Mucosa of rectum (tissue), 2 donors: ENCODE results near the gene COBL.

Experiments
- H3K27ac ChIP-seq, 2 donors: one replicate each; pipeline ENCODE4 v1.7.0; 2013; ENCODE audit warnings: inconsistent platforms in 2 of 2, low read depth in 2 of 2, low read length in 2 of 2
- H3K27me3 ChIP-seq, 2 donors: one replicate each; pipeline ENCODE4 v1.7.0; 2013; ENCODE audit warnings: low read length in 2 of 2; ENCODE audit not compliant: control insufficient read depth in 2 of 2, insufficient read depth in 2 of 2
- H3K36me3 ChIP-seq, 2 donors: one replicate each; pipeline ENCODE4 v1.7.0; 2013; ENCODE audit warnings: low read length in 2 of 2; ENCODE audit not compliant: control insufficient read depth in 2 of 2, insufficient read depth in 2 of 2
- H3K4me1 ChIP-seq, 2 donors: one replicate each; pipeline ENCODE4 v1.7.0; 2013; ENCODE audit warnings: low read length in 2 of 2, mild to moderate bottlenecking in 1 of 2; ENCODE audit not compliant: control insufficient read depth in 2 of 2, insufficient read depth in 2 of 2
- H3K4me3 ChIP-seq, 2 donors: one replicate each; pipeline ENCODE4 v1.7.0; 2013; ENCODE audit warnings: low read length in 2 of 2
- H3K9ac ChIP-seq, 2 donors: one replicate each; pipeline ENCODE4 v1.7.0; 2013; ENCODE audit warnings: low read length in 2 of 2, low read depth in 1 of 2, mild to moderate bottlenecking in 1 of 2
- H3K9me3 ChIP-seq, 2 donors: one replicate each; pipeline ENCODE4 v1.7.0; 2013; ENCODE audit warnings: low read length in 2 of 2; ENCODE audit not compliant: control insufficient read depth in 2 of 2
- donor health status: healthy.
- donor health status: Normal muscosa, but diverticular disease.

Gene COBL

GRCh38 chr7:51072281-51072680 is 244.3 kb downstream of the COBL start:
- Histone ChIP-seq H3K4me1 (peaks cover 0 to 3% of the 10 kb centered on the region in 2 donors), H3K9ac (no peak overlapping the region), H3K27me3 (no peaks in the 10 kb centered on the region), H3K27ac (no peak overlapping the region), H3K9me3 (no peaks in the 10 kb centered on the region), H3K36me3 (no peaks in the 10 kb centered on the region), H3K4me3 (no peak overlapping the region)

GRCh38 chr7:51071427-51071826 is 245.2 kb downstream of the COBL start:
- no peaks in the 10 kb centered on the region for H3K9me3 ChIP-seq
- H3K36me3 ChIP-seq: no peaks in the 10 kb centered on the region
- no peaks in the 10 kb centered on the region for H3K27me3 ChIP-seq
- H3K27ac ChIP-seq: no peak overlapping the region
- no peak overlapping the region for H3K4me3 ChIP-seq
- H3K4me1 ChIP-seq: peaks cover 0 to 10% of the 10 kb centered on the region in 2 donors
- no peak overlapping the region for H3K9ac ChIP-seq

GRCh38 chr7:51070151-51070550 is 246.5 kb downstream of the COBL start:
- no peaks in the 10 kb centered on the region for H3K27me3 ChIP-seq
- peaks cover 0 to 10% of the 10 kb centered on the region in 2 donors for H3K4me1 ChIP-seq
- no peak overlapping the region for H3K4me3 ChIP-seq
- H3K9me3 ChIP-seq: no peaks in the 10 kb centered on the region
- no peak overlapping the region for H3K27ac ChIP-seq
- H3K36me3 ChIP-seq: no peaks in the 10 kb centered on the region
- H3K9ac ChIP-seq: no peak overlapping the region

DNA sequence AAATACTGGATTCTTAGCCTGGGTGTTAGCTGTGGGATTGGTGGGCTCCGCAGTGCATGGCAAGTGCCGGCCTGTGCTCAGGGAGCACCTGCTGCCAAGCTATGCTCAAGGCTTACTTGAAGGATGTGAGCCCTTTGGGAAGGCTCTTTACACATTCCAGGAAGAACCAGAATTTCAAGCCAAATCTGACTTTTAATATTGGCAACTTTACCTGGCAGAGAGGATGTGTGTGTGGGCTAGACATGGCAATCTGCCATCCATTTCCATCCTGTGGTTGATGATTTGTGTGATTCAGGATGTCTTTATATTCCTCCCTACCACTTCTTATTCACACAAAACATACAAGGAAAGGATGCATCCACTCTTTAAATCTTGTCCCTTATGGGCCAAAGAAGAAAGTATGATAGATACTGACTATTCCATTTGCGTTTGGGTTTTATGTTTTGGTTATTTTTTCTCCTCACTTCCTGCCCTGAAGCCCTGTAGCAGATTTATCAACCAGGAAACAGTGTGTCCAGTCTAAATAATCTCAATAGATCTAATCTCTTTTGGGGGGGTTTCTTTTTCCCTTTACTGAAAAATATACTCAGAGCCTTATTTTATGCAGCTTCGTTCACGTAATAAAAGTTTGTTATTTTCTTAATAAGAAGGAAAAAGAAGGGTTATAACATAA is 247.1 kb downstream of the COBL start:
- H3K27ac ChIP-seq: no peak overlapping the region
- no peaks in the 10 kb centered on the region for H3K9me3 ChIP-seq
- no peak overlapping the region for H3K4me3 ChIP-seq
- no peaks in the 10 kb centered on the region for H3K36me3 ChIP-seq
- H3K9ac ChIP-seq: no peak overlapping the region
- peaks cover 0 to 10% of the 10 kb centered on the region in 2 donors for H3K4me1 ChIP-seq
- no peaks in the 10 kb centered on the region for H3K27me3 ChIP-seq

- Histone ChIP-seq H3K27ac (no peak overlapping the region), H3K4me3 (no peak overlapping the region), H3K36me3 (no peaks in the 10 kb centered on the region)
These were observed 248.2 kb downstream of the COBL start for GRCh38 chr7:51068401-51068800.

DNA sequence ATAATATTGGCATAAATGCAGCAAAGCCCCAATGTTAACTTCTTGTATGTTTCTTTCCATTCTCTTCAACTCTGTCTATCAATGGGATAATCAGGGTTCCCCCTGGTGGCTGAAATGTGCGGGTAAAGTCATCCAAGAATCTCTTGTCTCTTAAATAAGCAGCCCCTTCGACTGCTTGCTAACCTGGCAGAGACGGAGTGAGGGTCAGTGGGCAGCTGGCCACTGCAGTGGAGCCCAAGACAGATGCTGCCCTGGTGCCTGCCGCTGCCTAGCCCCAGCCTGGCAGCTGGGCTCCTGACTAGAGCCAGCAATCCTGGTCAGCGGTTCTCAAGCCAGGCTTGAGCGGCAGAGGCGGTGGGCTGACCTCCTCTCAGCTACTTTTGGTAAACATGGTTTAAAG is 248.9 kb downstream of the COBL start:
- no peak overlapping the region for H3K27ac ChIP-seq
- no peaks in the 10 kb centered on the region for H3K9me3 ChIP-seq
- no peaks in the 10 kb centered on the region for H3K27me3 ChIP-seq
- peaks cover 0 to 10% of the 10 kb centered on the region in 2 donors for H3K4me1 ChIP-seq
- H3K4me3 ChIP-seq: no peak overlapping the region
- H3K9ac ChIP-seq: no peak overlapping the region
- H3K36me3 ChIP-seq: no peaks in the 10 kb centered on the region

More at GRCh38 chr7:51068401-51068800, 248.2 kb downstream of the COBL start:
- Histone ChIP-seq H3K9me3 (no peaks in the 10 kb centered on the region), H3K9ac (no peak overlapping the region), H3K27me3 (no peaks in the 10 kb centered on the region), H3K4me1 (peaks cover 0 to 10% of the 10 kb centered on the region in 2 donors)

DNA sequence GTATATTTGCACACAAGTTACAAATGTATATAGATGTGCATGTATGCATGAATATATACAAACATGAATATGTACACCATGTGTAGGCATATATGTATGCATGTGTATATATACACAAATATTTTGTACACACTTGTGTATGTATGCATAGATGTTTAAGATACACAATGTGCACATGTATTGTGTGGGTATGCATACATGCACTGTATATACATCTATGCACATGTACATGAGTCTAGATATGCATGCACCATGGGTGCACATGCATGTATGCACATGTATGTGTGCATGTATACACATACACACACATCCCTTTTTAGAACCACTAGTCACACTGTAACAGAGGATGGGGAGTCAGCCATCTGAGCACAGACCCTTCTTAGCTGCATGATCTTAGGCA is 249.4 kb downstream of the COBL start:
- no peaks in the 10 kb centered on the region for H3K27me3 ChIP-seq
- H3K9me3 ChIP-seq: no peaks in the 10 kb centered on the region
- H3K4me1 ChIP-seq: peaks cover 0 to 10% of the 10 kb centered on the region in 2 donors
- H3K36me3 ChIP-seq: peaks cover 0 to 4% of the 10 kb centered on the region in 2 donors
- H3K4me3 ChIP-seq: no peak overlapping the region
- no peak overlapping the region for H3K27ac ChIP-seq
- H3K9ac ChIP-seq: no peak overlapping the region

DNA sequence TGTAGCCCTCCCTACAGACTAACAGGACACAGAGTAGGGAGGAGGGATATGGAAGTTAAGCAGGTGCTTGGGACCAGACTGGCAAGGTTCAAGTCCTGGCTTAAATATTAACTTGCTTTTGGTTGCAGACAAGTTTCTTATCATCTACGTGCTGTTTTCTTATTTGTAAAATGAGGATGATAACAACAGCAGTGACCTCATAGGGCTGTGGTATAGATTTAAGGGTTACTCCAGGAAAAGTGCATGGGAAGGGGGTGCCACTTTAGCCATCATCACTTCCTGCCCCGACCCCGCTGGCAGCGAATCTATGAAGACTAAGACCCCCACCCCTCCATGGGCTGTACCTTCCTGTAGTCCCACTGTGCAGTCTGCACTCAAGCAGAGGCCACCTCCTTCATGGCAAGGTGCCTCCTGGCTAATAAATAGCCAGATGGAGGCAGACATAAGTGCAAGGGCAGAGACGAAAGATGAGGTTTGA is 250.2 kb downstream of the COBL start:
- Histone ChIP-seq H3K9ac (no peak overlapping the region), H3K4me3 (no peak overlapping the region), H3K36me3 (peaks cover 2 to 4% of the 10 kb centered on the region in 2 donors), H3K27ac (no peak overlapping the region), H3K4me1 (peaks cover 0 to 10% of the 10 kb centered on the region in 2 donors), H3K27me3 (no peaks in the 10 kb centered on the region), H3K9me3 (no peaks in the 10 kb centered on the region)

DNA sequence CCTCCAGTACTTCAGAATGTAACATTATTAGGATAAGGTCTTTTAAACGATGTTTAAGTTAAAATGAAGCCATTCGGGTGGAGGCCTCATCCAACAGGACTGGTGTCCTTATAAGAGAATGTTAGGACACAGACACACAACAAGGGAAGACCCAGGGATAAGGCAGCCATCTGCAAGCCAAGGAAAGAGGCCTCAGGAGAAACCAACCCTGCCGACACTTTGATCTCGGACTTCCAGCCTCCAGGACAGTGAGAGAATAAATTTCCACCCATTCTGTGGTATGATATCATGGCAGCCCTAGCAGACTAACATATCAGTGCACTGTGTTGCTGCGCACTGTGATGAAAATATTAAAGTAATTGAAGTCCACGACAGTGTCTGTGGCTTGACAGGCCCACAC is 250.8 kb downstream of the COBL start:
- H3K4me1 ChIP-seq: peaks cover 0 to 10% of the 10 kb centered on the region in 2 donors
- H3K36me3 ChIP-seq: peaks cover 4% of the 10 kb centered on the region in 2 donors
- no peak overlapping the region for H3K9ac ChIP-seq
- no peaks in the 10 kb centered on the region for H3K9me3 ChIP-seq
- H3K4me3 ChIP-seq: no peak overlapping the region
- H3K27ac ChIP-seq: no peak overlapping the region
- H3K27me3 ChIP-seq: no peaks in the 10 kb centered on the region

DNA sequence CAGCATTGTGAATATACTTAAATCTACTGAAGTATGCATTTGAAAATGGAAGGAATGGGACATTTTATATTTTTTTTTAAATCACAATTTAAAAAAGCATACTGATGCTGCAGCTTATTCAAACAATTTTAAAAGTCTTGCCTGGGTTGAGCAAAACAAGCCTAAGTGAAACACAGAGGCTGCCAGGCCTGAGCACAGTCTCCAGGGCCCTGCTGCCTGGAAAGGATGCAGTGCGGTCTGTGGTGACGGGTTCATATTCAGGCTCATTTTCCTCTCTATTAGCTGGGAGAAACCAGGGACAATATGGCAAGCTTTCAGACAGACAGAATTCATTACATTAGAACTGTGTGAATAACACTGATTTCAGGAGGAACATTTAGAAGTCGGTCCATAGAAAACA is 251.9 kb downstream of the COBL start:
- Histone ChIP-seq H3K4me1 (peaks cover 0 to 12% of the 10 kb centered on the region in 2 donors), H3K9ac (no peak overlapping the region), H3K27ac (no peak overlapping the region), H3K9me3 (no peaks in the 10 kb centered on the region), H3K4me3 (no peak overlapping the region), H3K36me3 (peaks cover 4% of the 10 kb centered on the region in 2 donors), H3K27me3 (no peaks in the 10 kb centered on the region)
